Head of caudate nucleus (tissue), 42 donors: ENCODE data around the gene RUFY2.
A peak's percentile ranks its signal among the peaks of the same experiment; 100 is the strongest.

Experiments used
- DNase-seq, 42 donors: peaks; one replicate each; pipeline versions ENCODE4 v3.0.0 to v3.0.0-alpha.2; 2020 to 2021; ENCODE audit warnings: mixed read lengths in 7 of 42
- intact Hi-C: fragments of 100-400 bp; cut with DNase I; formaldehyde crosslinking; loops from one replicate; pipeline ENCODE4 v1.15.0; 2022

The RUFY2 gene

GRCh38 chr10:68366600-68366999 lies 40.5 kb downstream of the RUFY2 start:
- DNase-seq, result no peak
- intact Hi-C loops, result no loop called here

DNA sequence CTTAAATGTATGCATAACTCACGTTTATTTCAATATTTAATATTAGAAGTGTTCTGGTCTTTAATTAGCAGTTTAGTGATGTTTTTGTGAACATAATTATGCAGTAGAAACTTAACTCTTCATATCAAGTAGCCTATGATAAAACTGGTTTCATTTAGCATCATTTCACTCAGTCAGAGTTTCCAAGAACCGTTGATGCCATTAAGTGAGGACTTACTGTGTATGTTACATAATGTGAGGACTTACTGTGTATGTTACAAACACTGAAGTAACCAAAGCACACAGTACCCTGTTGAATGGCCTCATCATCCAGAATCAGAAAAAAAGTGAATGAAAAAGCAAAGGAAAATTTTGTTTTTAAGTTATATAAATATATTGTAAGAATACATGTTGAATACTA lies 41.5 kb downstream of the RUFY2 start:
- intact Hi-C loops, result no loop called here
- DNase-seq, result no peak

DNA sequence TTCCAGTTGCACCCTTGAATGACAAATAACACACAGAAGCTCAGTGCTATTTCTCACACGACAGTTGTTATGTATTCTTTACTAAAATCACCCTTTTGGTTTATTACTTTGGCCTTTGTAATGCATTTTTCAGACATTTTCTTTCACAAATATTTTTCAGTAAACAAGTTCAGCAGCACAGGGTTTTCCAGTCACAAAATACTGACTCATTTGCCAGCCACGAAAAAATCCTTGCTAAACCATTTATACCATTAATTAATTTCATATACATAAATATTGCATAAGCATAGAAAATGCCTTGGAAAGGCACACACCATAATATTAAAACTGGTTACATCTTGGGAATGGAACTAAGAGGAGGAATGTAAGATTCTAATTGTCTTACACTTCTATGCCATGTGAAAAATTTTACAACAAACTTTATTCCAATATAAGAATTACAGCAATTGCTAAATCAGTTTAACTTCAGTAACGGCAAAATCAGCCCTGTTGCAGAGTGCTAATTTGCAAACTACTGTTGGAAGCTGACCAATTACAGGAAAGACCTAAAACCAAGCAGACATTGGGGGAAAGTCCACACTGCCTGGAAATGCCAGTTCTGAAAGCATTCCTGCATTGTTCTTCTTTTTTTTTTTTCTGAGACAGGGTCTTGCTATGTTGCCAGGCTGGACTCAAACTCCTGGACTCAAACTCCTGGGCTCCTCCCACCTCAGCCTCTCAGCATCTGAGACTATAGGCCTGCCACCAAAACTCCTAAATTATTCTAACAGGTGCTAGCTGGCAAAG lies 42.8 kb downstream of the RUFY2 start:
- DNase-seq, result no peak
- intact Hi-C loops, result no loop called here

DNA sequence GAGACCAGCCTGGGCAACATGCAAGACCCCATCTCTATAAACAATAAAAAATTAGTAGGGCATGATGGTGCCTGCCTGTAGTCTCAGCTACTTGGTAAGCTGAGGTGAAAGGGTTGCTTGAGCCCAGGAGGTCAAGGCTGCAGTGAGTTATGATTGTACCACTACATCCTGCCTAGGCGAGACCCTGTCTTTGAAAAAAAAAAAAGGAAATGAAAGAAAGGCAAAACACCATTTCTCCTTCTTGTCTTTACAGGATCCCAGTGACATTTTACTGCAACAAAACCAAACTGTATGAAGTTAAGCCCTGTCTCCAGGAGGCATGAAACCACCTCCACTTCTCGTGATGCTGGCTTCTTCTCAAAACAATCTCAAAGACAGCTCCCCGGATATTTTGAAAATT lies 44.5 kb downstream of the RUFY2 start:
- intact Hi-C loops, result no loop called here

GRCh38 chr10:68359189-68359588 lies 47.9 kb downstream of the RUFY2 start:
- DNase-seq, result no peak
- intact Hi-C loops, result no loop called here

More for the DNA sequence above, 44.5 kb downstream of the RUFY2 start:
- no peak for DNase-seq

DNA sequence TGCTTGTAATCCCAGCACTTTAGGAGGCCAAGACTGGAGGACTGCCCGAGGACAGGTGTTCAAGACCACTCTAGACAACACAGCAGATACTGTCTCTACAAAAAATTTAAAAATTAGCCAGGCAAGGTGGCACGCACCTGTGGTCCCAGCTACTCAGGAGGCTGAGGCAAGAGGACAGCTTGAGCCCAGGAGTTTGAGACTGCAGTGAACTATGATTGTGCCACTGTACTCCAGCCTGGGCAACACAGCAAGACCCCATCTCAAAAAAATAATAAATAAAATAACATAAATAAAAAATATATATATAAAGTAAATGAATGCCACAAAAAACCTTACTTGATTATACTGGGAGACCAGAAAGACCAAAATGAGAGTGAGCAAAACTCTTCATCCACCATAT lies 53.5 kb downstream of the RUFY2 start:
- intact Hi-C loops, result no loop called here
- no peak for DNase-seq

- DNase-seq, result peak in 23 of 42 donors; percentile 16 to 64 (median 40)
- intact Hi-C loops, result no loop called here
These were observed 58.8 kb downstream of the RUFY2 start for GRCh38 chr10:68348265-68348741.

GRCh38 chr10:68346774-68347173 lies 60.3 kb downstream of the RUFY2 start:
- intact Hi-C loops, result no loop called here
- no peak for DNase-seq

- DNase-seq, result no peak
- intact Hi-C loops, result no loop called here
These were observed 61.5 kb downstream of the RUFY2 start for GRCh38 chr10:68345621-68346020.

- no peak for DNase-seq
- intact Hi-C loops, result no loop called here
These were observed 64.1 kb downstream of the RUFY2 start for GRCh38 chr10:68342909-68343516.

- intact Hi-C loops, result no loop called here
- DNase-seq, result peak in 16 of 42 donors; percentile 12 to 59 (median 26)
These were observed 66.6 kb downstream of the RUFY2 start for GRCh38 chr10:68340358-68341080.

- DNase-seq, result no peak
- intact Hi-C loops, result loop anchor here (10.0 kb wide), 1 partner anchor 482 kb away; no protein-coding TSS in a partner anchor
These were observed 70.2 kb downstream of the RUFY2 start for GRCh38 chr10:68336754-68337351.

DNA sequence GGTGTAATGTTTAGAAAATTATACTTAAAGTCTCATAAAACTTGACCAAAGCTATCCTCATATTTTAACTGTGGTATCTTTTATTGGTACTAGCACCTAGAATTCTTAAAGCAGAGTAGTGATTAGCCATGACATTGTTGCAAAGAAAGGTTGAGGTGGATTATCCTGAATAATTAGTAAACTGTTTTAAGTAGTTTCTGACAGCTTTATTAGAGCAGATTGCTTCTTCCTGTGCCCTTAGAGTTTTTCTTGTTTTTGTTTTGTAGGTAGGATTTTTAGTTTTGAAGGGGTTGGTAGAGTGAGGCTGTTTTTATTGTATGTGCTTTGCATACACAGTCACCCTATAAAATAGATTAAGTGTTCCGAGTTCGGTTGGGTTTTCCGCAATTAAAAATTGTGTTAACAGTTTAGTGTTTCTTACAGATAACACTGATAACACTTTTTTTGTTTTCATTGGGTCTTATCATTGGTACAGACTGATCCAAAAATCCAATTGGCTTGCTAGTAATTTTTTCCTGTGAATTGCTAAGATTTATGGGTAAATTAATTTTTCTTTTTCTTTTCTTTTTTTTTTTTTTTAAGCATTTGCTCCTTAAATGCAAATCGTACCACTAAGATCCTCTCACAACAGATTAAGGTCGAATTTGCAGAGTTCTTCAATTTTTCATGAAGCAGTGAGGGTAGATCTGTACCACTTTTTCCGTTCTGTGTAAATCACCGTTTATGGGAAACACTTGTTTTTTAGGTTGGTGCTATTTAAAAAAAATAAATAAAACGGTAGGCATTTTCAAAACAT lies 72.2 kb downstream of the RUFY2 start:
- DNase-seq, result no peak
- intact Hi-C loops, result loop anchor here (5.0 to 10.0 kb wide), 2 partner anchors 258 to 480 kb away; partner anchors contain the start of gene HERC4

DNA sequence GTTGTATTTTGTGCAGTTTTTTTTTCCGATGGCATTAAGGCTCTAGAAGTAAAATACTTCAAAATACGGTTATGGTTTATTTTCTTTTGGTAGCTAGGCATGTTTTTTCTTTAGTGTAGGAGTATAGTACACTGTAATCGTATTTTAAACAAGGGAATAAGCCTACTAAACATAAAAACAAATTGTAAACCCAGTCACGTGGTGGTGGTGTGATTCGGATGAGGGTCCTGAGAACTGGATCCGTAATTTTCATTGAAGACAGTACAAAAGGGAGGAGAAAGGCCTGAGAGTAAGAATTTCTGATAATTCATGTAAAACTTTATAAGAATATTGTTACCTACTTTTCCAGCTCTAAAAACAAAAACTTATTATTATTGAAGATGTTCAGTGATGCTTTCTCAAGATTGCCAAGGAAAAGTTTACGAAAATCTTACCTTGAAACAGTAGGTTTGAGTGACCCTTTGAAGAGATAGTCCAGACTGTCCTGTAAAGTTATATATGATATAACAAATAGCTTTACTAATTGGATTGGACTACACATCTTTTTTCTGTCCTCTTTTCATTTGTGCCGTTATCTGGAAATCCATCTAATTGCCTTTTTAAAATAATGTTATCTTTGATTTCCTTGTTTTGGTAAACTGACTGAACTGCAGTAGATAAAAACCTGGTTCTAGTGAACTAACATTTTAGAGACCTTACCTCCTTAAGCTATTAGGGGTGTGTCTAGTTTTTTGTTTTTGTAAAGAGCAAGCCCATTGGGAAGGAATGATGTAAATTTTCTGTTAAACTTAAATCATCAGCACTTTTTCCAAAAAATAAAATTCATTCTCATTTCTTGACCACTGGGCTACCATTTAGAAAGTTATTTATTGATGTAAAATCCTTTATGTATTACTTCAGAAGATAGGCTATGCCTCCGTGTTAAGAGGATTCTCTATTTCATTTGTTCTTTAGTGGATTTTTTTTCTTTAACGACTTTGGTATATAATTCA lies 73.3 kb downstream of the RUFY2 start:
- intact Hi-C loops, result loop anchor here (5.0 to 10.0 kb wide), 2 partner anchors 256 to 479 kb away; partner anchors contain the start of gene HERC4
- peak in 1 of 42 donors; percentile 13 for DNase-seq

DNA sequence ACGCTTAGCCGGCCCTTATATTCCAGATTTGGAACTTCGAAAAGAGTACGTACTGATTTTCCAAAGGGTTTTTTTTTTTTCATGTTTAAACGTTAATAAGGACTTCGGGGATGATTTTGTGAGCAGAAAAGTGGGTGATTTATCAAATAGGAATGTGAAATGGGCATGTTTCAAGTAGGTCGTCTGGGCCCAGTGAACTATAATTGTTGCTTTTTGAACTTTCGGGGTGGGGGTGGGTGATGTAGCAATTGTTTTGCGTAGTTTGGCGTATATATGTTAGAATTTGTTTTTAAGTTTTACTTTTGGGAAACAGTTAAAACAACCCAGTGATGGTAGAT lies 74.0 kb downstream of the RUFY2 start:
- intact Hi-C loops, result loop anchor here (5.0 to 10.0 kb wide), 2 partner anchors 256 to 478 kb away; partner anchors contain the start of gene HERC4
- no peak for DNase-seq

- DNase-seq, result peak; percentile 60 to 89 (median 76)
- intact Hi-C loops, result loop anchor here (5.0 to 10.0 kb wide), 2 partner anchors 255 to 478 kb away; partner anchors contain the start of gene HERC4
These were observed 74.6 kb downstream of the RUFY2 start, which contains the start of gene PBLD for GRCh38 chr10:68332259-68333057. Gene PBLD, minus strand, starts transcription at chr10:68332928. Its CDS starts 26,084 bp downstream, at chr10:68306844.
